Spleen (tissue), 11 donors: Measurements from ENCODE around the gene ITGA4. TPM values are rescaled to one million over a fixed set of nuclear protein-coding genes. Genes with fewer than 3 reads are reported as not detected.

Experiments used
- DNase-seq: peaks from one replicate; pipeline ENCODE4 v3.0.0-alpha.2; 2020
- H3K27ac ChIP-seq, 8 donors: fragments of 200-600 bp; sonication (generic) in 7 of 8; 1 replicate in 4 of 8; 2 replicates in 4 of 8; pipeline versions ENCODE4 v1.5.0 to v1.8.0; 2016 to 2021; ENCODE audit warnings: inconsistent platforms in 4 of 8, mild to moderate bottlenecking in 4 of 8, moderate library complexity in 1 of 8
- H3K27me3 ChIP-seq, 7 donors: fragments of 200-600 bp; sonication (generic) in 6 of 7; replicated peaks in 1 of 7; 1 replicate in 4 of 7; 2 replicates in 3 of 7; pipeline versions ENCODE4 v1.5.0 to v1.8.0; 2016 to 2021; ENCODE audit warnings: inconsistent platforms in 3 of 7, mild to moderate bottlenecking in 1 of 7
- H3K36me3 ChIP-seq, 6 donors: fragments of 200-600 bp; sonication (generic) in 5 of 6; 1 replicate in 4 of 6; 2 replicates in 2 of 6; pipeline versions ENCODE4 v1.5.0 to v1.8.0; 2016 to 2021; ENCODE audit warnings: inconsistent platforms in 2 of 6
- H3K4me1 ChIP-seq, 6 donors: fragments of 200-600 bp; sonication (generic) in 5 of 6; 1 replicate in 3 of 6; 2 replicates in 3 of 6; pipeline versions ENCODE4 v1.5.0 to v1.8.0; 2016 to 2021; ENCODE audit warnings: inconsistent platforms in 3 of 6
- H3K4me3 ChIP-seq, 8 donors: fragments of 200-600 bp; sonication (generic) in 7 of 8; 1 replicate in 4 of 8; 2 replicates in 4 of 8; pipeline versions ENCODE4 v1.5.0 to v1.8.0; 2016 to 2021; ENCODE audit warnings: inconsistent platforms in 4 of 8, mild to moderate bottlenecking in 4 of 8, moderate library complexity in 2 of 8
- H3K9me3 ChIP-seq, 8 donors: fragments of 200-600 bp; sonication (generic) in 7 of 8; 1 replicate in 4 of 8; 2 replicates in 4 of 8; pipeline versions ENCODE4 v1.5.0 to v1.8.0; 2016 to 2021; ENCODE audit warnings: inconsistent platforms in 4 of 8
- POLR2A ChIP-seq, 3 donors: fragments of 450-650 bp; IDR thresholded peaks; one replicate each; pipeline ENCODE4 v1.5.1; 2017; ENCODE audit warnings: antibody characterized with exemption in 3 of 3, mild to moderate bottlenecking in 1 of 3
- POLR2AphosphoS5 ChIP-seq, 3 donors: sonication (generic); formaldehyde crosslinking; IDR thresholded peaks; one replicate each; pipeline ENCODE4 v1.5.1; 2017; ENCODE audit warnings: antibody characterized with exemption in 3 of 3
- WGBS, 5 donors: extraction: QIAGEN DNeasy Blood & Tissue Kit in 3 of 5; methylation state at CpG; one replicate each; pipeline versions ENCODE4 v1.1.5 to v1.1.7; 2013 to 2018; 5-methylcytosine and 5-hydroxymethylcytosine counted together
- intact Hi-C: fragments of 100-400 bp; cut with DNase I; formaldehyde crosslinking; loops from one replicate; pipeline ENCODE4 v1.15.0; 2023; ENCODE audit warnings: low total_unique reads
- polyA plus RNA-seq, 3 donors: library from polyadenylated mRNA; stranded (reverse); fragments of 200-250 nt; gene quantifications; one replicate each; pipeline ENCODE4 v1.2.1, GENCODE V29; 2013
- total RNA-seq, 7 donors: library from RNA; depleted of rRNA in 3 of 7; stranded (reverse); fragments of >200 nt in 3 of 7; fragmentation: NEBNext Ultra II Directional in 4 of 7; extraction: Animal tissue kit (Norgen Biotek cat#: 25700) in 4 of 7; gene quantifications; one replicate each; pipeline versions ENCODE4 v1.1.0 to v1.2.1, GENCODE V29; 2016 to 2021
- TF ChIP-seq, protein P1 (sequence below), 11 experiments: fragments of 200-600 bp in 7 of 11; fragments of 450-650 bp in 4 of 11; sonication (generic) in 4 of 11; IDR thresholded peaks in 8 of 11; conservative IDR thresholded peaks in 3 of 11; 1 replicate in 7 of 11; 2 replicates in 4 of 11; pipeline versions ENCODE4 v1.4.0 to v1.8.0; 2016 to 2021; ENCODE audit warnings: antibody characterized with exemption in 11 of 11, inconsistent platforms in 4 of 11, mild to moderate bottlenecking in 1 of 11
- donor health status: healthy with polysubstance abuse.
- donor health status: DM: no; HTN: no; CAD: no; lungs with moderate emphysema.
- donor health status: DM: no; HTN: no; CAD: no.
- donor health status: Bipolar disorder and iron deficiency.
- donor health status: healthy.
- donor health status: DM: no; HTN: no; CAD: no.
- donor health status: DM: yes; HTN: yes; CAD: no.

Gene ITGA4
- total and polyA plus RNA-seq, 10 donors, result 13.3 to 207 (median 147) TPM

DNA sequence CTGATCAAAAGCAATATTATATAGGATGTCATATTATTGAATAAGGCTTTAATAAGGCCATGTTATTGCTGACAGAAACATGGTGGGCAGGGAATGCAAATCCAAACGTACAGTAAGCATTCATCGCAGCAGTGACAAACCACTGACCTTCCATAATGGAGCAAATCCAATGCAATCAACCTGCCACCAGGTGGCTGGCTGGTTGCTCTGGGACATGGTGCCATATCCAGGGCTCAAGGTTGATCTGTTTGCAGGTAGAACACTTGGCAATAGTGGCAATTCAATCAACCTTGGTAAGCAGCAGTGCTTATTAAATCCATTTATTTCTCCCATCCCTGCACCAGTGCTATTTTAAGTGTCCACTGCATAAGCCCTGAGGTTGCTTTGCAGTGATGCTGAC, 124.3 kb downstream of the ITGA4 start:
- intact Hi-C loops, result no loop called here
- Histone ChIP-seq H3K27ac (no peak overlapping the region), H3K9me3 (no peaks in the 10 kb centered on the region), H3K4me3 (no peak overlapping the region), H3K4me1 (peaks cover 0 to 6% (median 0%) of the 10 kb centered on the region in 6 donors), H3K36me3 (no peaks in the 10 kb centered on the region), H3K27me3 (no peaks in the 10 kb centered on the region)
- DNase-seq, result no peak
- WGBS, 5 donors, result 74 to 96% (median 86%) methylated on average over 2 of the region's 2 CpGs
- no peak for TF ChIP-seq POLR2A (IDR thresholded peaks at IDR 0.05)
- no peak for TF ChIP-seq POLR2AphosphoS5 (IDR thresholded peaks at IDR 0.05)
- TF ChIP-seq, protein P1, sequence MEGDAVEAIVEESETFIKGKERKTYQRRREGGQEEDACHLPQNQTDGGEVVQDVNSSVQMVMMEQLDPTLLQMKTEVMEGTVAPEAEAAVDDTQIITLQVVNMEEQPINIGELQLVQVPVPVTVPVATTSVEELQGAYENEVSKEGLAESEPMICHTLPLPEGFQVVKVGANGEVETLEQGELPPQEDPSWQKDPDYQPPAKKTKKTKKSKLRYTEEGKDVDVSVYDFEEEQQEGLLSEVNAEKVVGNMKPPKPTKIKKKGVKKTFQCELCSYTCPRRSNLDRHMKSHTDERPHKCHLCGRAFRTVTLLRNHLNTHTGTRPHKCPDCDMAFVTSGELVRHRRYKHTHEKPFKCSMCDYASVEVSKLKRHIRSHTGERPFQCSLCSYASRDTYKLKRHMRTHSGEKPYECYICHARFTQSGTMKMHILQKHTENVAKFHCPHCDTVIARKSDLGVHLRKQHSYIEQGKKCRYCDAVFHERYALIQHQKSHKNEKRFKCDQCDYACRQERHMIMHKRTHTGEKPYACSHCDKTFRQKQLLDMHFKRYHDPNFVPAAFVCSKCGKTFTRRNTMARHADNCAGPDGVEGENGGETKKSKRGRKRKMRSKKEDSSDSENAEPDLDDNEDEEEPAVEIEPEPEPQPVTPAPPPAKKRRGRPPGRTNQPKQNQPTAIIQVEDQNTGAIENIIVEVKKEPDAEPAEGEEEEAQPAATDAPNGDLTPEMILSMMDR (IDR thresholded peaks at IDR 0.05 in 8 of 11, conservative IDR thresholded peaks at IDR 0.05 in 3 of 11), result no peak

DNA sequence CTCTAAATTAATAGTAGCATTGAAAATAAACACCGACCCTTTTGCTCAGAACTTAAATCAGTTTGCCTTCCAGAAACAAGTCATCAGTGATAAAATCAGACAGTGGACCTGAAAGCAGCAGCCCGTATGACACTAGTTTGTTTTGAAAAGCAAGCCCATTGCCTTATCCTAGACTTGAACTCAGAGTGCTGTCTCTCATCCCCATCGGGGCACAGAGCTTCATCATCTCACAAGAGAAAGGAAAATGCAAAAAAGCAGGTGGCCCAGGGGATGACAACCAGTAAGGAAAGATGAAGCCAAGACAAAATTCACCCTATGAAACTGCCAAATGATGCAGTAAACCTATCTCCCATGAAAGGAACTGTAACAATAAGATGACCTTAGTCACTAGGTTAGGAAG, 128.5 kb downstream of the ITGA4 start:
- Histone ChIP-seq H3K27me3 (no peaks in the 10 kb centered on the region), H3K36me3 (no peaks in the 10 kb centered on the region), H3K27ac (no peak overlapping the region), H3K9me3 (no peaks in the 10 kb centered on the region), H3K4me3 (no peak overlapping the region), H3K4me1 (peaks cover 0 to 12% (median 0%) of the 10 kb centered on the region in 6 donors)
- intact Hi-C loops, result no loop called here
- 58 to 85% (median 76%) methylated on average over 3 of the region's 3 CpGs for WGBS, 5 donors
- TF ChIP-seq POLR2AphosphoS5 (IDR thresholded peaks at IDR 0.05) (no peak), POLR2A (IDR thresholded peaks at IDR 0.05) (no peak)
- TF ChIP-seq, protein P1 (IDR thresholded peaks at IDR 0.05 in 8 of 11, conservative IDR thresholded peaks at IDR 0.05 in 3 of 11), result no peak
- no peak for DNase-seq

Other genes starting within 250 kb of the ITGA4 start
- gene CERKL, start 199.7 kb downstream of the ITGA4 start, total RNA-seq, result 1 to 10 TPM in 1 of 7 donors, under 1 TPM in 6; 0.27 to 1.4 (median 0.60) TPM
- gene CERKL, start 199.7 kb downstream of the ITGA4 start, polyA plus RNA-seq, result 1 to 10 TPM; 1.7 to 2.3 (median 1.9) TPM
- gene NEUROD1, start 223.1 kb downstream of the ITGA4 start, total RNA-seq, result not detected
- under 1 TPM in 1 of 3 donors, not detected in 2; 0.10 TPM for gene NEUROD1, start 223.1 kb downstream of the ITGA4 start, polyA plus RNA-seq